ENCODE results near the gene SYT1.

Gene SYT1

DNA sequence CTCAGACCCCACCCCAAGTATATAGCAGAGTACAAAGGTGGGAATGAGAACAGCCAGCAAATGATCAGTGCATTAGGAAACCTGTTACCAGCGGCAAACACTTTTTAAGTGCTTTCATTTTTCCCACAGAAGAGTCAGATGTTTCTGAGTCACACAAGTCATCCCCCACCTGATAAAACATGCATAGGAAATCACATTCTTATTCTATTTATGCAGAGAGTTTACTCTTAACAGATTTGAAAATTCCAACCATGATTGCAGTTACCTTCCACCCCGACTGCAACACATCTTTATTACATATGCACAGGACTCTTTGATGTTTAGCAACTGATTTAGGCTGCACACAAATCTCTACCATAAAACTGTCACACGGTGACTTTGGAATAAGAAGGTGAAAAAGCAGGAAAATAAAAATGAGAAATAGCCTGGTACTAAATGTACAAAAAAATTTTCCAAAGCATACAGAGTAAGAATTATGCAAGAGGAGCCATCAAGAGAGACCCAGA lies 589.8 kb downstream of the SYT1 start:
- Mint-ChIP-seq H3K9me3 (no peaks in the 10 kb centered on the region), H3K27me3 (ENCODE audit: low read depth) (no peaks in the 10 kb centered on the region), H3K4me1 (ENCODE audit: low read depth) (no peaks in the 10 kb centered on the region), H3K27ac (no peak overlapping the region), H3K36me3 (ENCODE audit: low read depth) (no peaks in the 10 kb centered on the region), H3K4me3 (no peak overlapping the region)

DNA sequence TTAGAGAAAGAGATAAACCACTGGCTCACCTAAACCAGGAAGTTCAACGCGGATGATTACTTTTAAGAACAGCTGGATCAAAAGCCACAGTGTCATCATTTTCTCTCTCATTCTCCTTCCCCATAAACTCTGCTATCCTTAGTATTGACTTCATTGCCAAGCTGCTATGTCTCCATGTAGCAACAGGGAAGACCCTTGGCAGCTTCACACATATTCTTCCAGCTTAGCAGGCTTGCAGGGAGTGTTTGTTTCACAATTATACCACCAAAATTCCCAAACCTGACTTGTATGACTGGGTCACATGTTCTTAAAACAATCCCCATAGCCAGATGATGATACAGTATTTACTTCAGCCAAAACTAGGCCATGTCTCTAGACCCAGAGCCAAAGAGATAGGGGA lies 590.7 kb downstream of the SYT1 start:
- Mint-ChIP-seq H3K4me1 (ENCODE audit: low read depth) (no peaks in the 10 kb centered on the region), H3K27ac (no peak overlapping the region), H3K27me3 (ENCODE audit: low read depth) (no peaks in the 10 kb centered on the region), H3K36me3 (ENCODE audit: low read depth) (no peaks in the 10 kb centered on the region), H3K9me3 (no peaks in the 10 kb centered on the region), H3K4me3 (no peak overlapping the region)

DNA sequence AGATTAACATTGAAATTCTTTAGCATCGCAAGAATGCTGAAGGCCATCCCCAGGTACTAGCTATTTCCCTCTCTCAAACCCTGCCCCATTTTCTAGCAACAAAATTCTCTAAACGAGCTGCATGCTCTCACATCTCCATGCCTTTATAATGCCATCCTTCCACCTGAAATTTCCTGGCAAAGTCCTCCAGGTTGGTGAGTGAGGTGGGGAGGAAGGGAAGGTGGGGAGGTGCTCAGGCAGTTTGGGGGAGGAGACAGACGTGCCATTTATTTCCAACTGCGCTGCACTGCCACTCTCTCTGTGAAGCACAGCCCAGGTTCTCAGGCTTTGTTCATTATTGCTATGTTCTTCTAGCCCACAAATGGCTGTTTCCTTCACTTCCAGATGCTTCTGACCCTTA lies 617.7 kb downstream of the SYT1 start:
- Mint-ChIP-seq H3K4me1 (ENCODE audit: low read depth) (no peaks in the 10 kb centered on the region), H3K27ac (no peak overlapping the region), H3K27me3 (ENCODE audit: low read depth) (no peaks in the 10 kb centered on the region), H3K4me3 (no peak overlapping the region), H3K36me3 (ENCODE audit: low read depth) (no peaks in the 10 kb centered on the region), H3K9me3 (no peaks in the 10 kb centered on the region)

DNA sequence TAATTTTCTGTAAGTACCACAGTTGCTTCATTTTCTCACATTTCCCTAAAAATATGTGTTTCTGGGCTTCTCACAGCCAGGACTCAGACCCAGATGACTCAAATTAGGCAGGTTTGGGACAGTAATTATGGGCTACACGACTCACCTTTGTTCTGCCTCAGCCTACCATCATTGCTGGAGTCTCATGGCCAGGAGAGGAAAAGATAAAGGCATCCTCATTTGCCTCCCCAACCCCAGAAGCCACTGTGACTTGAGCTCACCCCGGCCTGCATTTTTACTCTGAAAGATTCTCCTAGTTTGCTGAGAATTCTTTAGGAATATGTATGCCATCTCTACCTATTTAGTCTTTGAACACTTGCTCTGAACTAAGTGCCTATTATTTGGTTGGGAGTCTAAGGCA lies 618.3 kb downstream of the SYT1 start:
- no peaks in the 10 kb centered on the region for H3K9me3 Mint-ChIP-seq
- no peak overlapping the region for H3K27ac Mint-ChIP-seq
- H3K27me3 Mint-ChIP-seq (ENCODE audit: low read depth): no peaks in the 10 kb centered on the region
- H3K4me1 Mint-ChIP-seq (ENCODE audit: low read depth): no peaks in the 10 kb centered on the region
- no peak overlapping the region for H3K4me3 Mint-ChIP-seq
- H3K36me3 Mint-ChIP-seq (ENCODE audit: low read depth): no peaks in the 10 kb centered on the region

DNA sequence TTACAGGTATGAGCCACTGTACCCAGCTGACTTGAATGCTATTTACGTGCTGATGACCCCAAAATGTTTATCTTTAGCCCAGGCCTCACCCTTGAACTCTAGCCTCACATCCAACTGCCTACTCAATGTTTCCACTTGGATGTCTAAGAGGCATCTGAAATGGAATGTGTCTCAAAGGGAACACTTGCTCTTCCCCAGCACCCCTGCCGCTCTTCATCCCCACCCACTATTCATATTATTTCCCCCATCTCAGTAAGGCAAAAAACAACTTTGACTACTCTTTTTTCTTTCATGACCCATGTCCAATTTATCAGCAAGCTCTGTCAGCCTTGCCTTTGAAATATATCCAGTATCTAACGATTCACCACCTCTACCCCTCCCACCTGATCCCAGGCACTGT lies 621.6 kb downstream of the SYT1 start:
- Mint-ChIP-seq H3K9me3 (no peaks in the 10 kb centered on the region), H3K27me3 (ENCODE audit: low read depth) (no peaks in the 10 kb centered on the region), H3K4me3 (no peak overlapping the region), H3K27ac (no peak overlapping the region), H3K36me3 (ENCODE audit: low read depth) (no peaks in the 10 kb centered on the region), H3K4me1 (ENCODE audit: low read depth) (no peaks in the 10 kb centered on the region)

DNA sequence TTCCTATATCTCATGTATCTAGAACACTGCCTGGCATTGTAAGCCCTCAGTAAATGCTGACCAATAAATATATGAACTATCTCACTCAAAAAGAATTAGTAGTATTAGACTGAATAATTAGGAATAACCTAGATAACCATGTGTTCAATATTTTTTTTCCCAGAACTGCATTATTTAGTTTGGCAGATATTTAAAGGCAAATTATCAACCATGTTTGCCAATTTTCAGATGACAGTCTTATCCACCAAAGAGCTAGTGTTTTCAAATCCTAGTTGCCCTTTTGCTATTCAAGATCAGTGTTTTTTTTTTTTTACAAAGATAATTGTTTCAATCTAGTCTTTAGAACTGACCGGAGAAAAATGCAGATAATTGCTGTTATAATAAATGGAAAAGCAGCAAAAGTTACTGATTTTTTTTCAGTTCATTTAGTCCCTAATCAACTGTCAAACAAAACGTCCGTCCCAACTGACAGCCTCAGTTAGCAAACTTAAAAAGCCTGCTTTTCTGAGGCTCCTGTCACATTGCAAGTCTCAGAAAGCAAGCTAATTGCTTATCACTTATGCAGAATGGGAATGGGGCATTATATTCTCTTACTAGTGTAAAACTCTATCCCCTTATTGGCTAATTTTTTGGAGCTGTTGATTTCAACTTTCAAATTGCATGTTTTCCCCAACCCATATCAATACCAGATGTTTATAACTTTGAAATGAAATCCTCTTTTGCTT lies 623.0 kb downstream of the SYT1 start:
- no peaks in the 10 kb centered on the region for H3K27me3 Mint-ChIP-seq (ENCODE audit: low read depth)
- no peaks in the 10 kb centered on the region for H3K4me1 Mint-ChIP-seq (ENCODE audit: low read depth)

More for the DNA sequence above, 623.0 kb downstream of the SYT1 start:
- Mint-ChIP-seq H3K9me3 (no peaks in the 10 kb centered on the region), H3K4me3 (no peak overlapping the region), H3K36me3 (ENCODE audit: low read depth) (no peaks in the 10 kb centered on the region), H3K27ac (no peak overlapping the region)
